ENCODE data around the gene TPX2.

- TF ChIP-seq TAF1 (IDR thresholded peaks at IDR 0.05; ENCODE audit: borderline replicate concordance, low read depth, low read length) (no peak), POLR2A (IDR thresholded peaks at IDR 0.05; ENCODE audit: low read depth, low read length) (no peak)
Measured at GRCh38 chr20:31835977-31836852, 97.1 kb downstream of the TPX2 start.

Measured in GM12892 (cell line).